ENCODE measurements around the gene NDUFAB1.
"Not testable (repeated sequence)": the region's sequence is repeated elsewhere in the genome, so short reads cannot be mapped to it uniquely, and the experiment has no call there.

NDUFAB1 gene

GRCh38 chr16:23595951-23596720 is at the start of gene NDUFAB1:
NDUFAB1 (minus strand) TSS chr16:23596316; CDS start chr16:23596290, 26 bp downstream.
- DNase-seq (ENCODE audit: low read depth in 2 of 2) = peak; percentile 77 to 89

- DNase-seq (ENCODE audit: low read depth in 2 of 2) = no peak
Measured at GRCh38 chr16:23642246-23642774, 46.2 kb upstream of the NDUFAB1 start.

GRCh38 chr16:23640931-23641765 is 45.0 kb upstream of the NDUFAB1 start, which contains the start of the genes DCTN5 and PALB2:
DCTN5 (plus strand) TSS chr16:23641466; CDS start chr16:23641543, 77 bp downstream.
PALB2 (minus strand) TSS chr16:23641310; CDS start chr16:23641157, 153 bp downstream.
- DNase-seq (ENCODE audit: low read depth in 2 of 2) = peak; percentile 50 to 61

- no peak for DNase-seq (ENCODE audit: low read depth in 2 of 2)
Measured at GRCh38 chr16:23640615-23640930, 44.5 kb upstream of the NDUFAB1 start.

- DNase-seq (ENCODE audit: low read depth in 2 of 2) = no peak
Measured at GRCh38 chr16:23635958-23636357, 39.8 kb upstream of the NDUFAB1 start.

GRCh38 chr16:23634461-23635036 is 38.4 kb upstream of the NDUFAB1 start:
- no peak for DNase-seq (ENCODE audit: low read depth in 2 of 2)

- DNase-seq (ENCODE audit: low read depth in 2 of 2) = not testable (repeated sequence)
Measured at GRCh38 chr16:23631874-23632273, 35.8 kb upstream of the NDUFAB1 start.

GRCh38 chr16:23629516-23629915 is 33.4 kb upstream of the NDUFAB1 start:
- DNase-seq (ENCODE audit: low read depth in 2 of 2) = no peak

GRCh38 chr16:23624092-23624491 is 28.0 kb upstream of the NDUFAB1 start:
- DNase-seq (ENCODE audit: low read depth in 2 of 2) = no peak

- DNase-seq (ENCODE audit: low read depth in 2 of 2) = no peak
Measured at GRCh38 chr16:23615805-23616204, 19.7 kb upstream of the NDUFAB1 start.

GRCh38 chr16:23611936-23612335 is 15.8 kb upstream of the NDUFAB1 start:
- no peak for DNase-seq (ENCODE audit: low read depth in 2 of 2)

- DNase-seq (ENCODE audit: low read depth in 2 of 2) = not testable (repeated sequence)
Measured at GRCh38 chr16:23610905-23611304, 14.8 kb upstream of the NDUFAB1 start.

- no peak for DNase-seq (ENCODE audit: low read depth in 2 of 2)
Measured at GRCh38 chr16:23609929-23610328, 13.8 kb upstream of the NDUFAB1 start.

GRCh38 chr16:23608194-23608593 is 12.1 kb upstream of the NDUFAB1 start:
- DNase-seq (ENCODE audit: low read depth in 2 of 2) = no peak

GRCh38 chr16:23607726-23608125 is 11.6 kb upstream of the NDUFAB1 start:
- no peak for DNase-seq (ENCODE audit: low read depth in 2 of 2)

GRCh38 chr16:23597003-23597756 is 1.1 kb upstream of the NDUFAB1 start:
- no peak for DNase-seq (ENCODE audit: low read depth in 2 of 2)

- DNase-seq (ENCODE audit: low read depth in 2 of 2) = no peak
Measured at GRCh38 chr16:23595246-23595950, 718 bp downstream of the NDUFAB1 start.

GRCh38 chr16:23594186-23594585 is 1.9 kb downstream of the NDUFAB1 start:
- no peak for DNase-seq (ENCODE audit: low read depth in 2 of 2)

- DNase-seq (ENCODE audit: low read depth in 2 of 2) = no peak
Measured at GRCh38 chr16:23590181-23590580, 5.9 kb downstream of the NDUFAB1 start.

- DNase-seq (ENCODE audit: low read depth in 2 of 2) = no peak
Measured at GRCh38 chr16:23587726-23588125, 8.4 kb downstream of the NDUFAB1 start.

Measured in stimulated activated CD4-positive, alpha-beta T cell treated with anti-CD3 and anti-CD28 coated beads, Interleukin-1b, Interleukin-23, amount 100 ng/mL, for 1 hour (primary cell).